HepG2 (cell line): Measurements from ENCODE around the gene GABRP. TPM values are rescaled to one million over a fixed set of nuclear protein-coding genes. Genes with fewer than 3 reads are reported as not detected.

ENCODE experiments used
- ATAC-seq: fragments of 200-7000 bp; cut with Tn5 transposase; 3 replicates; pipeline ENCODE4 v1.9.1; 2020; ENCODE audit warnings: mild to moderate bottlenecking, moderate library complexity
- BruUV-seq: library from RNA; stranded (reverse); fragments of 400-500 nt; replicated peaks from 2 replicates; lab custom pipeline; 2021; lab: Mats Ljungman, UMichigan
- CTCF ChIA-PET: fragments of 300-600 bp; formaldehyde crosslinking; extraction: SDS; loops from one replicate; lab custom pipeline; 2021; ENCODE audit warnings: low total read pairs, inconsistent platforms, low intra/inter-chr PET ratio; lab: Yijun Ruan, JAX
- POLR2A ChIA-PET: fragments of 350-600 bp; sonication (Branson Sonifier 250); formaldehyde crosslinking; loops from one replicate; lab custom pipeline; 2020; ENCODE audit warnings: antibody characterized with exemption, inconsistent platforms; lab: Yijun Ruan, JAX
- DNase-seq: peaks from one replicate; pipeline ENCODE4 v3.0.0-alpha.2; 2015; ENCODE audit warnings: low spot score
- FAIRE-seq: peaks from 3 replicates; lab custom pipeline; 2011; peaks lifted over from hg19 to GRCh38; lab: Jason Lieb, UNC
- H2AFZ ChIP-seq: one replicate; pipeline ENCODE4 v1.6.1; 2011; ENCODE audit warnings: low read length, inconsistent platforms
- H3K27ac ChIP-seq: fragments of 300-600 bp; 3 replicates; pipeline ENCODE4 v1.8.0; 2011; ENCODE audit warnings: mixed run types, mild to moderate bottlenecking, mixed read lengths, low read length, inconsistent platforms; ENCODE audit not compliant: insufficient read depth; ENCODE audit errors: extremely low read length
- H3K27me3 ChIP-seq, 2 experiments: fragments of 200-600 bp in 1 of 2; 2 replicates in 1 of 2; 3 replicates in 1 of 2; pipeline versions ENCODE4 v1.6.0 to v1.8.0; 2011; ENCODE audit warnings: low read length in 2 of 2, mild to moderate bottlenecking in 2 of 2, moderate library complexity in 2 of 2, inconsistent platforms in 1 of 2; ENCODE audit not compliant: insufficient read depth in 2 of 2, control insufficient read depth in 1 of 2
- H3K36me3 ChIP-seq, 2 experiments: fragments of 200-600 bp in 1 of 2; replicated peaks in 1 of 2; 2 replicates in 1 of 2; 3 replicates in 1 of 2; pipeline versions ENCODE4 v1.5.1 to v1.8.0; 2011; ENCODE audit warnings: low read length in 2 of 2, inconsistent platforms in 1 of 2; ENCODE audit not compliant: insufficient read depth in 2 of 2, control insufficient read depth in 1 of 2
- H3K4me1 ChIP-seq: 2 replicates; pipeline ENCODE4 v1.5.1; 2012; ENCODE audit warnings: low read length, inconsistent platforms; ENCODE audit not compliant: insufficient read depth
- H3K4me2 ChIP-seq: 2 replicates; pipeline ENCODE4 v1.6.0; 2011; ENCODE audit warnings: low read depth, low read length, inconsistent platforms
- H3K4me3 ChIP-seq, 3 experiments: fragments of 200-600 bp in 1 of 3; sonication (generic), shearing (Covaris generic) in 1 of 3; replicated peaks in 1 of 3; 2 replicates each; pipeline ENCODE4 v1.5.1; 2011 to 2016; ENCODE audit warnings: low read length in 3 of 3, inconsistent platforms in 2 of 3, low read depth in 2 of 3, mild to moderate bottlenecking in 2 of 3, control low read depth in 1 of 3, mixed read lengths in 1 of 3; ENCODE audit not compliant: insufficient read depth in 1 of 3
- H3K79me2 ChIP-seq: one replicate; pipeline ENCODE4 v1.6.1; 2011; ENCODE audit warnings: low read length, inconsistent platforms; ENCODE audit not compliant: insufficient read depth
- H3K9ac ChIP-seq: 2 replicates; pipeline ENCODE4 v1.6.0; 2011; ENCODE audit warnings: mild to moderate bottlenecking, low read depth, low read length, inconsistent platforms; ENCODE audit not compliant: insufficient read depth
- H3K9me3 ChIP-seq: 2 replicates; pipeline ENCODE4 v1.5.1; 2012; ENCODE audit warnings: mild to moderate bottlenecking, low read length
- H4K20me1 ChIP-seq: 2 replicates; pipeline ENCODE4 v1.6.0; 2011; ENCODE audit warnings: inconsistent platforms, mild to moderate bottlenecking, low read length, moderate library complexity; ENCODE audit not compliant: insufficient read depth
- ETS1 ChIP-seq: sonication (generic); formaldehyde crosslinking; IDR thresholded peaks from 2 replicates; pipeline ENCODE4 v1.4.0; 2020; ENCODE audit warnings: missing genetic modification reagents
- GMEB2 ChIP-seq: IDR thresholded peaks from 2 replicates; pipeline ENCODE4 v1.6.1; 2016; ENCODE audit warnings: missing biosample characterization, missing genetic modification reagents, low read depth
- HNF4A ChIP-seq: sonication (generic); formaldehyde crosslinking; IDR thresholded peaks from 2 replicates; pipeline ENCODE4 v1.4.0; 2020; ENCODE audit warnings: missing genetic modification reagents
- NCOR1 ChIP-seq: fragments of 200-600 bp; sonication (generic); IDR thresholded peaks from 2 replicates; pipeline ENCODE4 v1.7.0; 2017; ENCODE audit warnings: antibody characterized with exemption, low read length, borderline replicate concordance
- PRDM4 ChIP-seq: sonication (generic); formaldehyde crosslinking; IDR thresholded peaks from 2 replicates; pipeline ENCODE4 v1.9.0; 2021; ENCODE audit warnings: missing genetic modification reagents, borderline replicate concordance
- SKIL ChIP-seq: sonication (generic); formaldehyde crosslinking; IDR thresholded peaks from 2 replicates; pipeline ENCODE4 v1.8.0; 2022; ENCODE audit warnings: missing genetic modification reagents, mild to moderate bottlenecking, moderate library complexity, borderline replicate concordance
- STAG1 ChIP-seq: sonication (generic); formaldehyde crosslinking; IDR thresholded peaks from 2 replicates; pipeline ENCODE4 v1.4.0; 2020; ENCODE audit warnings: missing genetic modification reagents
- ZFP37 ChIP-seq: sonication (generic); formaldehyde crosslinking; IDR thresholded peaks from 2 replicates; pipeline ENCODE4 v1.4.0; 2020; ENCODE audit warnings: missing genetic modification reagents, borderline replicate concordance
- ZNF136 ChIP-seq: sonication (generic); formaldehyde crosslinking; IDR thresholded peaks from 2 replicates; pipeline ENCODE4 v1.8.1; 2022; ENCODE audit warnings: low read depth, mild to moderate bottlenecking, moderate library complexity, missing genetic modification reagents
- ZNF224 ChIP-seq: sonication (generic); formaldehyde crosslinking; IDR thresholded peaks from 2 replicates; pipeline ENCODE4 v1.5.0; 2020; ENCODE audit warnings: mild to moderate bottlenecking, missing genetic modification reagents
- ZNF768 ChIP-seq: sonication (generic); formaldehyde crosslinking; IDR thresholded peaks from 2 replicates; pipeline ENCODE4 v1.4.0; 2020; ENCODE audit warnings: missing genetic modification reagents
- WGBS: methylation state at CpG from one replicate; pipeline ENCODE4 v1.1.6; 2017; ENCODE audit warnings: low lambda C conversion rate; 5-methylcytosine and 5-hydroxymethylcytosine counted together
- in situ Hi-C: cut with HindIII; loops from 2 replicates; pipeline ENCODE4 v1.10.0; 2017; ENCODE audit warnings: low pct_unique_long_range_greater_than_20kb; ENCODE audit not compliant: extremely low pct_ligation_motif_present
- intact Hi-C: fragments of 100-400 bp; cut with micrococcal nuclease; formaldehyde crosslinking; loops from one replicate; pipeline ENCODE4 v1.10.0; 2022; ENCODE audit not compliant: unreplicated experiment
- polyA plus RNA-seq, 8 experiments: library from polyadenylated mRNA; depleted of rRNA in 3 of 8; stranded (reverse) in 7 of 8; unstranded in 1 of 8; fragments of >200 nt; fragmentation: Illumina TruSeq in 4 of 8; extraction: Trizol in 4 of 8; gene quantifications; 2 replicates each; pipeline versions ENCODE4 v1.2.1 to v1.2.3, GENCODE V29; 2011 to 2016; ENCODE audit warnings: low read depth in 4 of 8, missing spikeins in 1 of 8, mixed read lengths in 1 of 8; ENCODE audit not compliant: insufficient read depth in 1 of 8
- total RNA-seq, 5 experiments: library from RNA; depleted of rRNA; stranded (reverse); fragments of >200 nt; fragmentation: Illumina TruSeq; extraction: Trizol; gene quantifications; 2 replicates each; pipeline ENCODE4 v1.2.3, GENCODE V29; 2016; ENCODE audit warnings: low read depth in 1 of 5

The GABRP gene
- total and polyA plus RNA-seq, 2 of the 13 experiments (the other 11 are each of a cell fraction or from before 2014, with no cell fraction given) = not detected

DNA sequence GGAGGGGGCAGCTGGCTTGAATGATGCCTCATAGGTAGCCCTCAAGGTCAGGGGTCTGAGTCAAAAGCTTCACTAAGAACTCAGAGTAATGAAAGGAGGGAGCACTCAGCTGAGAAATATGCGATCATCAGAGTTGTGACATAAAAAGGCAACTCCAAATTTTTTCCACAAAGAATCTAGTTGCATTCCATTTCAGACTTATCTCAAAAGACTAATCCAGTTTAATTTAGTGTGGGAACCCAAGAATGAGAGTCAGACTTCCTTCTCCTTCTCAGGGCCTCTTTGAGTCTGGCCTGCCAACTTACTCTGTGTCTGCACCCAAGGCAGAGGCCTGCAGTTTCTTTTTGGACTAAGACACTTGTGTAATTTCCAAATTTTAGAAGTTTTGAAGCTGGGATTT lies 34.7 kb downstream of the GABRP start:
- Histone ChIP-seq H3K27ac (no peak overlapping the region), H2AFZ (no peak overlapping the region), H3K4me3 (no peak overlapping the region), H3K36me3 (no peaks in the 10 kb centered on the region), H3K9ac (no peak overlapping the region), H4K20me1 (no peaks in the 10 kb centered on the region), H3K9me3 (no peaks in the 10 kb centered on the region), H3K4me1 (no peaks in the 10 kb centered on the region), H3K79me2 (no peaks in the 10 kb centered on the region), H3K4me2 (no peak overlapping the region), H3K27me3 (no peaks in the 10 kb centered on the region)
- DNase-seq (no peak), FAIRE-seq (no peak), ATAC-seq (no peak)
- ChIA-PET CTCF (no interaction called here), POLR2A (no interaction called here)
- 18% methylated on average over 1 of the region's 1 CpG for WGBS
- no peak for TF ChIP-seq NCOR1
- no peak for TF ChIP-seq SKIL (CRISPR knock-in tag)
- TF ChIP-seq ZNF136 (CRISPR knock-in tag) = no peak
- no peak for TF ChIP-seq ZNF224
- no peak for TF ChIP-seq ZNF768 (CRISPR knock-in tag)
- BruUV-seq = no TSS peak
- in situ Hi-C loops = no loop called here
- intact Hi-C loops = no loop called here

- no peaks in the 10 kb centered on the region for H3K4me1 ChIP-seq
- no peaks in the 10 kb centered on the region for H3K9me3 ChIP-seq
- no peak overlapping the region for H3K27ac ChIP-seq
- POLR2A ChIA-PET = no interaction called here
- no TSS peak for BruUV-seq
- intact Hi-C loops (no loop called here), in situ Hi-C loops (no loop called here)
- H4K20me1 ChIP-seq = no peaks in the 10 kb centered on the region
- no peaks in the 10 kb centered on the region for H3K36me3 ChIP-seq
- CTCF ChIA-PET = no interaction called here
- H3K27me3 ChIP-seq = no peaks in the 10 kb centered on the region
- FAIRE-seq (no peak), ATAC-seq (no peak), DNase-seq (no peak)
- H3K9ac ChIP-seq = no peak overlapping the region
- no peak overlapping the region for H2AFZ ChIP-seq
- no peaks in the 10 kb centered on the region for H3K79me2 ChIP-seq
- no peak overlapping the region for H3K4me2 ChIP-seq
- H3K4me3 ChIP-seq = no peak overlapping the region
- TF ChIP-seq STAG1 (CRISPR knock-in tag) (no peak), PRDM4 (CRISPR knock-in tag) (no peak), ETS1 (CRISPR knock-in tag) (no peak), ZFP37 (CRISPR knock-in tag) (no peak), HNF4A (CRISPR knock-in tag) (no peak), GMEB2 (CRISPR knock-in tag) (no peak)
These were observed 36.3 kb downstream of the GABRP start for GRCh38 chr5:170819824-170820223.
